GM21786 (cell line): ENCODE data around the gene MRPS14.
"Not testable (repeated sequence)": the region's sequence is repeated elsewhere in the genome, so short reads cannot be mapped to it uniquely, and the experiment has no call there.

Source experiments
- ATAC-seq: cut with Tn5 transposase; IDR thresholded peaks from one replicate; pipeline ENCODE4 v1.9.1; 2021; ENCODE audit not compliant: unreplicated experiment

Gene MRPS14

GRCh38 chr1:175023043-175023921, at the start of gene MRPS14:
Gene MRPS14, minus strand, starts transcription at chr1:175023425. Its CDS starts 17 bp downstream, at chr1:175023408.
- ATAC-seq = peak; percentile 92

- ATAC-seq = peak; percentile 81
These were observed 49.1 kb upstream of the MRPS14 start for GRCh38 chr1:175072099-175072951.

GRCh38 chr1:175071276-175071943, 48.2 kb upstream of the MRPS14 start:
- no peak for ATAC-seq

- no peak for ATAC-seq
These were observed 47.6 kb upstream of the MRPS14 start for GRCh38 chr1:175070818-175071217.

- ATAC-seq = no peak
These were observed 44.3 kb upstream of the MRPS14 start, which contains the start of gene TNN for GRCh38 chr1:175067362-175068106. Gene TNN, plus strand, starts transcription at chr1:175067833. Its CDS starts 9,586 bp downstream, at chr1:175077419.

- no peak for ATAC-seq
These were observed 39.6 kb upstream of the MRPS14 start for GRCh38 chr1:175062858-175063257.

GRCh38 chr1:175062339-175062738, 39.1 kb upstream of the MRPS14 start:
- no peak for ATAC-seq

- ATAC-seq = no peak
These were observed 31.5 kb upstream of the MRPS14 start for GRCh38 chr1:175054736-175055135.

- no peak for ATAC-seq
These were observed 27.8 kb upstream of the MRPS14 start for GRCh38 chr1:175050992-175051391.

GRCh38 chr1:175045519-175045918, 22.3 kb upstream of the MRPS14 start:
- ATAC-seq = no peak

GRCh38 chr1:175045097-175045496, 21.9 kb upstream of the MRPS14 start:
- no peak for ATAC-seq

GRCh38 chr1:175044591-175044990, 21.4 kb upstream of the MRPS14 start:
- ATAC-seq = not testable (repeated sequence)

GRCh38 chr1:175043824-175044223, 20.6 kb upstream of the MRPS14 start:
- ATAC-seq = no peak

GRCh38 chr1:175042650-175043049, 19.4 kb upstream of the MRPS14 start:
- ATAC-seq = no peak

GRCh38 chr1:175040324-175040879, 17.2 kb upstream of the MRPS14 start:
- no peak for ATAC-seq

- ATAC-seq = no peak
These were observed 14.2 kb upstream of the MRPS14 start for GRCh38 chr1:175037416-175037815.

- ATAC-seq = no peak
These were observed 13.3 kb upstream of the MRPS14 start for GRCh38 chr1:175036476-175036875.

- ATAC-seq = no peak
These were observed 12.6 kb upstream of the MRPS14 start for GRCh38 chr1:175035865-175036264.

GRCh38 chr1:175034775-175035174, 11.6 kb upstream of the MRPS14 start:
- ATAC-seq = no peak

- ATAC-seq = no peak
These were observed 10.7 kb upstream of the MRPS14 start for GRCh38 chr1:175033953-175034352.
